ENCODE results near the gene FPR1. TPM values are rescaled to one million over a fixed set of nuclear protein-coding genes. Genes with fewer than 3 reads are reported as not detected.

The FPR1 gene
- total RNA-seq, 1 donor from 2014 or later = not detected

- FAIRE-seq = no peak
- Histone ChIP-seq H3K27me3 (ENCODE audit: control insufficient read depth, insufficient read depth, low read length) (no peaks in the 10 kb centered on the region), H3K36me3 (ENCODE audit: control insufficient read depth, insufficient read depth, low read length) (peaks cover 8% of the 10 kb centered on the region), H3K4me3 (ENCODE audit: low read depth, low read length) (peak overlapping the region; percentile 25)
- DNase-seq (ENCODE audit: low read depth) = peak; percentile 41
- TF ChIP-seq, protein P1, sequence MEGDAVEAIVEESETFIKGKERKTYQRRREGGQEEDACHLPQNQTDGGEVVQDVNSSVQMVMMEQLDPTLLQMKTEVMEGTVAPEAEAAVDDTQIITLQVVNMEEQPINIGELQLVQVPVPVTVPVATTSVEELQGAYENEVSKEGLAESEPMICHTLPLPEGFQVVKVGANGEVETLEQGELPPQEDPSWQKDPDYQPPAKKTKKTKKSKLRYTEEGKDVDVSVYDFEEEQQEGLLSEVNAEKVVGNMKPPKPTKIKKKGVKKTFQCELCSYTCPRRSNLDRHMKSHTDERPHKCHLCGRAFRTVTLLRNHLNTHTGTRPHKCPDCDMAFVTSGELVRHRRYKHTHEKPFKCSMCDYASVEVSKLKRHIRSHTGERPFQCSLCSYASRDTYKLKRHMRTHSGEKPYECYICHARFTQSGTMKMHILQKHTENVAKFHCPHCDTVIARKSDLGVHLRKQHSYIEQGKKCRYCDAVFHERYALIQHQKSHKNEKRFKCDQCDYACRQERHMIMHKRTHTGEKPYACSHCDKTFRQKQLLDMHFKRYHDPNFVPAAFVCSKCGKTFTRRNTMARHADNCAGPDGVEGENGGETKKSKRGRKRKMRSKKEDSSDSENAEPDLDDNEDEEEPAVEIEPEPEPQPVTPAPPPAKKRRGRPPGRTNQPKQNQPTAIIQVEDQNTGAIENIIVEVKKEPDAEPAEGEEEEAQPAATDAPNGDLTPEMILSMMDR (IDR thresholded peaks at IDR 0.05; ENCODE audit: insufficient read depth, low read length, severe bottlenecking) = no peak
Observed at GRCh38 chr19:51702825-51703574, 48.7 kb downstream of the FPR1 start.

GRCh38 chr19:51702103-51702824 is 49.4 kb downstream of the FPR1 start:
- no peak for FAIRE-seq
- DNase-seq (ENCODE audit: low read depth) = peak; percentile 89
- peaks cover 6% of the 10 kb centered on the region for H3K36me3 ChIP-seq (ENCODE audit: control insufficient read depth, insufficient read depth, low read length)
- H3K27me3 ChIP-seq (ENCODE audit: control insufficient read depth, insufficient read depth, low read length) = no peaks in the 10 kb centered on the region
- peak overlapping the region; percentile 25 for H3K4me3 ChIP-seq (ENCODE audit: low read depth, low read length)
- TF ChIP-seq, protein P1 (IDR thresholded peaks at IDR 0.05; ENCODE audit: insufficient read depth, low read length, severe bottlenecking) = no peak

GRCh38 chr19:51701468-51702100 is 50.1 kb downstream of the FPR1 start:
- TF ChIP-seq, protein P1 (IDR thresholded peaks at IDR 0.05; ENCODE audit: insufficient read depth, low read length, severe bottlenecking) = no peak
- peak; percentile 36 for FAIRE-seq
- Histone ChIP-seq H3K36me3 (ENCODE audit: control insufficient read depth, insufficient read depth, low read length) (peaks cover 4% of the 10 kb centered on the region), H3K27me3 (ENCODE audit: control insufficient read depth, insufficient read depth, low read length) (no peaks in the 10 kb centered on the region), H3K4me3 (ENCODE audit: low read depth, low read length) (no peak overlapping the region)
- DNase-seq (ENCODE audit: low read depth) = no peak

- TF ChIP-seq, protein P1 (IDR thresholded peaks at IDR 0.05; ENCODE audit: insufficient read depth, low read length, severe bottlenecking) = no peak
- H3K36me3 ChIP-seq (ENCODE audit: control insufficient read depth, insufficient read depth, low read length) = peaks cover 6% of the 10 kb centered on the region
- H3K27me3 ChIP-seq (ENCODE audit: control insufficient read depth, insufficient read depth, low read length) = no peaks in the 10 kb centered on the region
- H3K4me3 ChIP-seq (ENCODE audit: low read depth, low read length) = no peak overlapping the region
- FAIRE-seq (no peak), DNase-seq (ENCODE audit: low read depth) (no peak)
Observed at GRCh38 chr19:51699170-51699569, 52.5 kb downstream of the FPR1 start.

DNA sequence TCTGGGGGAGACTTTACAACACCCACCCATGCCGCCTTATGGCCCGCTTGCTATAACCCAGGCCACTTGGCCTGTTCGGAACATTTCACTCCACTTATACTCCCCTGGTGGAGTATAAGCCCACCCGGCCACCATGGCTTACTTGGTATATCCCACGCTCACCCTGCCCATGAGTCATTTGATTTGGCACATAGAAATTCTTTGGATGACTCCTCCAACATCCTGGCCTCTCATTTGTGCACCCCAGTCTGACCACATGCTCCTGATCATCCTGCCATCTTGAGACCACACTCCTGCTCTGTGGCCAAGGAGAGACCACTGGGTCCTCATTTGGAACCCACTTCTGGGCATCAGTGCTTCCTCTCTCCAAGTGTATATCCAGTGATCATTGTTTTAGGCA is 53.4 kb downstream of the FPR1 start:
- no peaks in the 10 kb centered on the region for H3K27me3 ChIP-seq (ENCODE audit: control insufficient read depth, insufficient read depth, low read length)
- H3K36me3 ChIP-seq (ENCODE audit: control insufficient read depth, insufficient read depth, low read length) = peaks cover 9% of the 10 kb centered on the region
- FAIRE-seq (no peak), DNase-seq (ENCODE audit: low read depth) (no peak)
- TF ChIP-seq, protein P1 (IDR thresholded peaks at IDR 0.05; ENCODE audit: insufficient read depth, low read length, severe bottlenecking) = no peak
- H3K4me3 ChIP-seq (ENCODE audit: low read depth, low read length) = no peak overlapping the region

All from bronchial epithelial cell (primary cell).